HG03575 (cell line): Measurements from ENCODE around the gene ADRA2C.

Source experiments
- ATAC-seq: cut with Tn5 transposase; IDR thresholded peaks from one replicate; pipeline ENCODE4 v1.9.1; 2021; ENCODE audit not compliant: unreplicated experiment, insufficient number of reproducible peaks, low FRiP score; ENCODE audit errors: extremely low read depth

The ADRA2C gene

DNA sequence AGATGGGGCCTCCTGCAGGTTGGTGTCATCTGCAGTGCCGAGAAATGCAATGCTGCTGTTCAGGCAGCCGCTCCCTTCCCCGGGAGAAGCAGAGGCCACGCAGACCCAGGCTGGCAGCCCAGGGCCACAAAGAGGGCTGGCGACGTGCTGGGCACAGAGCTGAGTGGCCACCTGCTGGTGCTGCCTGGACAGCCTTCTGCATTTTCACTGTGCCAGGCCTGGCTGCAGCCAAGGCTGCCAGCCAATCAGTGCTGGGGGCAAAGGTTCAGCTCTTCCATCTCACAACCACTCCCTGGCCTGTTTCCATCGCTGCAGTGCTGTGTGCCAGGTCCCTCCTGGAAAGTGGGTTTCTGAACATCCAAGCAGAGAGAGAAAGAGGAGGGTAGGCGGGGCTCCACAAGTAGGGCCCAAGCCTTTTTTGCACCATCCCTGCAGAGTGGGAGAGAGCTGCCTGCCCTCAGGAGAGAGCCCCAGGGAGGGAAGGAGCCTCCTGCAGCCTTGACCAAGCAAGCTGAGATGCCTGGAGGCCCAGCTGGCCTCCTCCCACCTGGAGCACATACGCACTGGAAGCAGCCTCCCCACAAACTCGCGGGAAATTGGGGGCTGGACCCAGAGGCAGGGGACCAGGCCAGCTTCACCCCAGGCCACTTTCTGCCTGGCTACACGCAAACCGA lies 20.1 kb downstream of the ADRA2C start:
- ATAC-seq, result no peak

DNA sequence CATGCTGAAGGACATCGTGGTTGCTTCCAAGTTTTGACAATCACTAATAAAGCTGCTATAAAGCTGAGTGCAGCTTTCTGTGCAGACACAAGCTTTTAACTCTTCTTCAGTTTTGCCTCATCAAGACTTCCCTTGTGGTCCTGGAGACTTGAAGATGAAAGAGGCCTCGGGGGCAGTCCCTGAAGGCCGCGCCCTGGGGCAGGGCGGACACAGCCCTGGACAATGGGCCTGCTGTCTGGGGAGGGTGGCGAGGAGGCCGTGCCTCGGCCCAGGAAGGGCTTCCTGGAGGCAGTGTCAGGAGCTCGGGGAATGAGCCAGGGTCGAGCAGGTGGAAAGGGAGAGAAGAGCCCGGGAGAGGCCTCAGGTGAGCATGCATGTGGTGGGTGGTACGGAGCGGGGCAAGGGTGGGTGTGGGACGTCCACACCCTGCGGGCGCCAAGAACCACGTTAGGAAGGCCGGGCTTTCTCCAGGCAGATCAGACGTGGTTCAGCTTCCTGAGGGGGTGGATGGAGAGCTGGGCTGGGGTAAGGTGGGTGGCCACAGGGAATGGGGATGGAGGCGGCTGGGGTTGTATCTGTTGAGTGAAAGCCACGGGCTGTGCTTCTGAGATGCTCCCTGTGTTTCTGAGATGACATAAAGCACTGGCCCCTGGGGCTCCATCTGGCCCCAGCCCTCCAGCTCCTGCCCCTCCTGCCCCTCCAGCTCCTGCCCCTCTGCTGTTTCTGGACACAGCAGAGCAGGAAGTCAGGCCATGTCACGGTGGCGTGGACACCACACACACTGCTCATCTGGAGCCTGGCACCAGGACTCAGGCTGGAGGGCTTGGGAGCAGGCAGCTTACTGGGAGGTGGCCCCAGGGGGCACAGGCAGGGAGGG lies 21.5 kb downstream of the ADRA2C start:
- no peak for ATAC-seq

GRCh38 chr4:3788366-3788660 lies 22.1 kb downstream of the ADRA2C start:
- ATAC-seq, result no peak

- no peak for ATAC-seq
Measured at GRCh38 chr4:3789587-3789986, 23.4 kb downstream of the ADRA2C start.

DNA sequence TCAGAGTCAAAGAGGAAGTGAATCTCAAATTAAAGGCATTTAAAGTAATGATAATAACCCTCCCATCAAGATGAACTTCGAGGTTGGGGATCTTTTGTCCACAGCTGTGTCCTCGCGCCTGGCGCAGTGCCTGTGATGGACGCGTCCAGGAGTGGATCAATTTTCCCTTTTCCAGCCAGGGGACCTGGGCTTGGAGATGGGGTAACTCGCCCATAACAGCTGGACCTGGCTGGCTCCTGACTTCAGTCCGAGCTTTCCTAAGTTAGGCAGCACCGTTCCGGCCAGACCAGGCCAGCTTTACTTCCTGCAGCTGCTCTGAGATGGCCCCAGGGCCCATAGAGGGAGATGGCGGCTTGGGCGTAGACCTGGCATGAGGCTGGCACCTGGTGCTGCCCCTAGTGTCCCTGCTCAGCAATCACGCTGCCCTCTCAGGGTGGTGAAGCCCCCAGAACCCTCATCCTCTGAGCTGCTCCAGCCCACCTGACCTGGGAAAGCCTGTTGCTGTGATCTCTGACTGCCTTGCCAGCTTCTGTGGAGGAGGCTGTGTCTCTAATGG lies 23.9 kb downstream of the ADRA2C start:
- ATAC-seq, result no peak

GRCh38 chr4:3791256-3791655 lies 25.1 kb downstream of the ADRA2C start:
- ATAC-seq, result no peak

GRCh38 chr4:3791910-3792542 lies 25.8 kb downstream of the ADRA2C start:
- no peak for ATAC-seq

DNA sequence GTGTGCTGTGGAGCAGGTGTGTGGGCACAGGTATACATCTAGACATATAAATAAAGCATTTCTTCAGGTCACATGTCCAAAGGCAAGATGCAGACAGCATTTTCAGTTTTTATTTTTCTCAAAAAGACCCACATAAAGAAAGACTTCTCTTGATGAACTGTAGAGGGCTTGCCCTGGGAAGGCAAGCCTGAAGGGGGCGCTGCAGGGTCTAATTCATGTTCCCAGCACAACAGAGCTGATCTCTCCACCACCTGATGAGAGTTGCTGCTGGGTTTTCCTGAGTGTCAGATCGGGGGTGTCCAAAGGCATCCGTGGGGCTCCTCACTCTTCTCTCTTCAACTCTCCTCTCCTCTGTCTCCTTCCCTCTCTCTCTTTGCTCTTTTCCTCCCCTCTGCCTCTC lies 26.6 kb downstream of the ADRA2C start:
- no peak for ATAC-seq

DNA sequence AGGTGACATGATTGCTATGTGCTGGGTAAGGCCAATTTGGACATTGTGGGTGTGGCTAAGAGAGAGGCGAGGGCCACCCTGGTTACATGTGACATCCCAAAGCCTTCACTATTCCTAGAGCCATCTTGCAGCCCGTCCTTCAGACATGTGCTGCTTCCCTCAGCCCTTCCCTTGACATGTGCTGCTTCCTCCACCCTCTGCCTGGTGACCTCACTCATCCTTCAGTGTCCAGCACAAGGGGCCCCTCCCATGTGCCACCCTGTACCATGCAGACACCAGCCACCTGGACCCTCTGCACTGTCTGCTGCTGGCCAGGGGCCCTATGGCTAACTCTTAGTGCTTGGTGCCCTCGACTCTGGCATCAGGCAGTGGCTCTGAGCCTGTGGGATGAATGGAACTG lies 27.4 kb downstream of the ADRA2C start:
- ATAC-seq, result no peak

GRCh38 chr4:3796960-3797359 lies 30.8 kb downstream of the ADRA2C start:
- ATAC-seq, result no peak

- ATAC-seq, result no peak
Measured at GRCh38 chr4:3797831-3798790, 31.9 kb downstream of the ADRA2C start.

DNA sequence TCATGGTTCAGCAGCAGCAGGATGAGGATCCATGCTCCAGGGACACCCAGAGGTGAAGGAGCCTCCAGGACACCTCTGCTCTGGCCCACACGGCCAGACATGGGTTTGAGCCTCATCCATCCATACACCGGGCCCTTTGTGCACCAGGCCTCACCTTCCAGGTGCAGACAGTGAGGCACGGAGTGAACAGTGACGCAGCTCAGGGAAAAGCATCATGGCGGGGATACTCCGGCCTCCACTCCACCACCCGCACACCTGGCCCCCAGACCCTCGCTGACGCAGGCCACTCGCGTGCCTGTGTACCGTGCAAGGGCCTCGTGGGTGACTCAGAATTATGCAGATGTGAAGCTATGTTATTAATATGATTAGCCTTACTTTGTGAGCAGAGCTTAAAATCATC lies 33.3 kb downstream of the ADRA2C start:
- ATAC-seq, result no peak

- ATAC-seq, result no peak
Measured at GRCh38 chr4:3800351-3800750, 34.2 kb downstream of the ADRA2C start.

GRCh38 chr4:3801521-3801920 lies 35.3 kb downstream of the ADRA2C start:
- no peak for ATAC-seq

- no peak for ATAC-seq
Measured at GRCh38 chr4:3801931-3802550, 35.9 kb downstream of the ADRA2C start.

DNA sequence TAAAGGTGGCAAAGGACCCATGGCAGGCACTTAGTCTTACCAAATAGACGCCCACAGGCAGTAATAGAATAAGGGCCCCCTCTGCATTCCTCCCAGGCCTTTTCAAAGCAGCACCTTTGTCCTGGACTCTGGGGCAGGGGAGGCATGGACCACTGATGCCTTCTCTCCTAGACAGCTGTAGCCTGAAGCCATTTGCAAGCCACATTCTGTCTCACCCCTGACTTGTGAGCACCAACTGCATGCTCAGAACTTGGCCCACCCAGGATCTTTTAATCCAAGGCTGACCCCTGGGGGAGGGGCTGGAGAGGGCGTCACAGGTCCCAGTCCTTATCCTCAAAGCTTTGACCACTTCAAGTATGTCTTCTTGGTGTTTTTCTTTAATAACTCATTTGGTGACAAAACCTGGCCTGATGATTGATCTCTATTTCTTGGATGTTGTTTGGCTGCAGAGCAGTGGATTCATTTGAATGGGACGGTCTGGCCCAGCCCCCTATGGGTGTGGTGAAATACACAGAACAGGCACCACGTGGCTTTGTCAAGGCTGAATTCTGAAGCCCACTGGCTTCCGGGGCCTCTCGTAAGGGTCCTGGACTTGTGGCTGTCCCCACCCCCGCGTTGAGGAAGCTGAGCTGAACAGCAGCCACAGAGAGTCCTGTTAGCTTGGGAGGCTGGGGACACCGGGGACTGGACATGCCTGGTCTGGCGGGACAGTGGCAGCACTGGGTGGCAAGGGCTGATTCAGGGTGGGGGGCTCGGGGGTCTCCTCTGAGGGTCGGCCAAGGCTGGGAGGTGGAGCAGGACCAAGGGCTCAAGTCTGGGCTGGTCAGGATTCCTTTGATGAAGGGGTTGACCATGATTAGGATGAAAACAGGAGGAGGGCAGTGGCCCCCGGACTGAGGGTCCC lies 36.6 kb downstream of the ADRA2C start:
- no peak for ATAC-seq

GRCh38 chr4:3803475-3803847 lies 37.3 kb downstream of the ADRA2C start:
- no peak for ATAC-seq

- ATAC-seq, result no peak
Measured at GRCh38 chr4:3803946-3804345, 37.8 kb downstream of the ADRA2C start.
